HL-60 (cell line): ENCODE results near the gene SUOX.
A peak's percentile ranks its signal among the peaks of the same experiment; 100 is the strongest.

Source experiments
- DNase-seq, 2 experiments: peaks; one replicate each; pipeline ENCODE4 v3.0.0-alpha.2; 2010 to 2020; ENCODE audit warnings: low read depth in 1 of 2, low spot score in 1 of 2
- H3K27ac ChIP-seq: fragments of 250-450 bp; sonication (Bioruptor Pico); replicated peaks from 2 replicates; pipeline ENCODE4 v1.5.1; 2020; ENCODE audit warnings: mild to moderate bottlenecking, moderate library complexity
- H3K27me3 ChIP-seq: fragments of 250-450 bp; sonication (Bioruptor Pico); 2 replicates; pipeline ENCODE4 v1.5.1; 2021; ENCODE audit warnings: mild to moderate bottlenecking, moderate library complexity; ENCODE audit not compliant: insufficient read depth, poor library complexity, severe bottlenecking
- H3K4me3 ChIP-seq: replicated peaks from 2 replicates; pipeline ENCODE4 v1.5.1; 2011; ENCODE audit warnings: mild to moderate bottlenecking, control low read depth, low read length; ENCODE audit not compliant: insufficient read depth
- CTCF ChIP-seq: IDR thresholded peaks from one replicate; pipeline ENCODE4 v1.5.1; 2011; ENCODE audit warnings: low read length, control low read depth, inconsistent platforms; ENCODE audit not compliant: insufficient read depth
- GABPA ChIP-seq: IDR thresholded peaks from 2 replicates; pipeline ENCODE4 v1.6.1; 2012; ENCODE audit warnings: low read depth
- POLR2AphosphoS5 ChIP-seq: IDR thresholded peaks from 2 replicates; pipeline ENCODE4 v1.6.1; 2012; ENCODE audit warnings: low read depth
- SPI1 ChIP-seq: IDR thresholded peaks from 2 replicates; pipeline ENCODE4 v1.6.1; 2012; ENCODE audit warnings: low read depth, mild to moderate bottlenecking, borderline replicate concordance
- TF ChIP-seq, protein P1 (sequence below): IDR thresholded peaks from 2 replicates; pipeline ENCODE4 v1.6.1; 2012; ENCODE audit warnings: low read depth; ENCODE audit not compliant: insufficient replicate concordance

The SUOX gene

GRCh38 chr12:56034586-56035332, 37.7 kb downstream of the SUOX start:
- no peak overlapping the region for H3K27ac ChIP-seq
- H3K4me3 ChIP-seq = no peak overlapping the region
- DNase-seq = no peak
- no peak for TF ChIP-seq CTCF
- TF ChIP-seq POLR2AphosphoS5 = no peak
- TF ChIP-seq, protein P1, sequence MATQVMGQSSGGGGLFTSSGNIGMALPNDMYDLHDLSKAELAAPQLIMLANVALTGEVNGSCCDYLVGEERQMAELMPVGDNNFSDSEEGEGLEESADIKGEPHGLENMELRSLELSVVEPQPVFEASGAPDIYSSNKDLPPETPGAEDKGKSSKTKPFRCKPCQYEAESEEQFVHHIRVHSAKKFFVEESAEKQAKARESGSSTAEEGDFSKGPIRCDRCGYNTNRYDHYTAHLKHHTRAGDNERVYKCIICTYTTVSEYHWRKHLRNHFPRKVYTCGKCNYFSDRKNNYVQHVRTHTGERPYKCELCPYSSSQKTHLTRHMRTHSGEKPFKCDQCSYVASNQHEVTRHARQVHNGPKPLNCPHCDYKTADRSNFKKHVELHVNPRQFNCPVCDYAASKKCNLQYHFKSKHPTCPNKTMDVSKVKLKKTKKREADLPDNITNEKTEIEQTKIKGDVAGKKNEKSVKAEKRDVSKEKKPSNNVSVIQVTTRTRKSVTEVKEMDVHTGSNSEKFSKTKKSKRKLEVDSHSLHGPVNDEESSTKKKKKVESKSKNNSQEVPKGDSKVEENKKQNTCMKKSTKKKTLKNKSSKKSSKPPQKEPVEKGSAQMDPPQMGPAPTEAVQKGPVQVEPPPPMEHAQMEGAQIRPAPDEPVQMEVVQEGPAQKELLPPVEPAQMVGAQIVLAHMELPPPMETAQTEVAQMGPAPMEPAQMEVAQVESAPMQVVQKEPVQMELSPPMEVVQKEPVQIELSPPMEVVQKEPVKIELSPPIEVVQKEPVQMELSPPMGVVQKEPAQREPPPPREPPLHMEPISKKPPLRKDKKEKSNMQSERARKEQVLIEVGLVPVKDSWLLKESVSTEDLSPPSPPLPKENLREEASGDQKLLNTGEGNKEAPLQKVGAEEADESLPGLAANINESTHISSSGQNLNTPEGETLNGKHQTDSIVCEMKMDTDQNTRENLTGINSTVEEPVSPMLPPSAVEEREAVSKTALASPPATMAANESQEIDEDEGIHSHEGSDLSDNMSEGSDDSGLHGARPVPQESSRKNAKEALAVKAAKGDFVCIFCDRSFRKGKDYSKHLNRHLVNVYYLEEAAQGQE = no peak
- no peak for TF ChIP-seq GABPA
- TF ChIP-seq SPI1 = no peak
- H3K27me3 ChIP-seq = no peaks in the 10 kb centered on the region

DNA sequence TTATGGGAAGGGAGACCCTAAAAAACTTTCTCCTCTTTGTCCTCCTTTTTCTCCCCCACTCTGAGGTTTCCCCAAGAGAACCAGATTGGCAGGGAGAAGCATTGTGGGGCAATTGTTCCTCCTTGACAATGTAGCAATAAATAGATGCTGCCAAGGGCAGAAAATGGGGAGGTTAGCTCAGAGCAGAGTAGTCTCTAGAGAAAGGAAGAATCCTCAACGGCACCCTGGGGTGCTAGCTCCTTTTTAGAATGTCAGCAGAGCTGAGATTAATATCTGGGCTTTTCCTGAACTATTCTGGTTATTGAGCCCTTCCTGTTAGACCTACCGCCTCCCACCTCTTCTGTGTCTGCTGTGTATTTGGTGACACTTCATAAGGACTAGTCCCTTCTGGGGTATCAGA, 40.1 kb downstream of the SUOX start:
- Histone ChIP-seq H3K4me3 (no peak overlapping the region), H3K27ac (no peak overlapping the region), H3K27me3 (no peaks in the 10 kb centered on the region)
- DNase-seq = peak in 1 of 2 experiments; percentile 26
- TF ChIP-seq, protein P1 = no peak
- TF ChIP-seq GABPA (no peak), SPI1 (no peak), CTCF (no peak), POLR2AphosphoS5 (no peak)

DNA sequence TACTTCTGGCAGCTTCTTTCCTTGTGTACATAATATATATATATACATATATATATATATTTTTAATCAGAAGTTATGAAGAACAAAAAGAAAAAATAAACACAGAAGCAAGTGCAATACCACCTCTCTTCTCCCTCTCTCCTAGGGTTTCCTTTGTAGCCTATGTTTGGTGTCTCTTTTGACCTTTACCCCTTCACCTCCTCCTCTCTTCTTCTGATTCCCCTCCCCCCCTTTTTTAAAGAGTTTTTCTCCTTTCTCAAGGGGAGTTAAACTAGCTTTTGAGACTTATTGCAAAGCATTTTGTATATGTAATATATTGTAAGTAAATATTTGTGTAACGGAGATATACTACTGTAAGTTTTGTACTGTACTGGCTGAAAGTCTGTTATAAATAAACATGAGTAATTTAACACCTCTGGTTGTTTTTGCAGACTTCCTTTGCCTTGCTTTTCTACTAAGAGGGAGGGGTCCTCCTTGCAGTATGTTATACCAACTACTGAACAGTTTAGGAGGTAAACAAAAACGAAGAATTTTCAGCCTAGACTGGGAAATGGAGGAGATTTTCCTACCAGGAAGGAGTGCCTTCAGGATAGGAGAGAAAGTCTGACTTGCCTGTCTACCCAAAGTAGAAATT, 41.1 kb downstream of the SUOX start:
- TF ChIP-seq CTCF = no peak
- TF ChIP-seq, protein P1 = no peak
- no peak for TF ChIP-seq POLR2AphosphoS5
- no peak for DNase-seq
- Histone ChIP-seq H3K27ac (no peak overlapping the region), H3K27me3 (no peaks in the 10 kb centered on the region), H3K4me3 (no peak overlapping the region)
